DOHH2 (cell line): ENCODE data around the gene TRRAP.

Experiments
- H3F3A ChIP-seq: fragments of 200-600 bp; sonication (generic), shearing (Covaris generic); 2 replicates; pipeline ENCODE4 v1.6.0; 2016; ENCODE audit warnings: antibody characterized with exemption, mild to moderate bottlenecking; ENCODE audit not compliant: control insufficient read depth, insufficient read depth
- H3K27ac ChIP-seq: fragments of 200-600 bp; sonication (generic); 2 replicates; pipeline ENCODE4 v1.5.1; 2014; ENCODE audit warnings: low read depth, mild to moderate bottlenecking, low read length, moderate library complexity
- H3K27me3 ChIP-seq: fragments of 200-600 bp; sonication (generic); 2 replicates; pipeline ENCODE4 v1.6.1; 2014; ENCODE audit warnings: mild to moderate bottlenecking, low read length, mixed read lengths; ENCODE audit not compliant: control insufficient read depth
- H3K36me3 ChIP-seq: fragments of 200-600 bp; sonication (generic); 2 replicates; pipeline ENCODE4 v1.6.1; 2014; ENCODE audit warnings: mild to moderate bottlenecking, low read length, moderate library complexity, mixed read lengths; ENCODE audit not compliant: control insufficient read depth
- H3K4me1 ChIP-seq: fragments of 200-600 bp; sonication (generic); 2 replicates; pipeline ENCODE4 v1.6.1; 2014; ENCODE audit warnings: mild to moderate bottlenecking, low read length, mixed read lengths; ENCODE audit not compliant: control insufficient read depth
- H3K4me2 ChIP-seq: fragments of 200-600 bp; sonication (generic); 2 replicates; pipeline ENCODE4 v1.6.0; 2014; ENCODE audit warnings: mild to moderate bottlenecking, low read length, moderate library complexity
- H3K4me3 ChIP-seq: fragments of 200-600 bp; sonication (generic); 2 replicates; pipeline ENCODE4 v1.5.1; 2014; ENCODE audit warnings: mild to moderate bottlenecking, low read length, mixed read lengths
- H3K79me2 ChIP-seq: fragments of 200-600 bp; sonication (generic); 2 replicates; pipeline ENCODE4 v1.6.1; 2014; ENCODE audit warnings: mild to moderate bottlenecking, low read length, mixed read lengths; ENCODE audit not compliant: control insufficient read depth
- H3K9me2 ChIP-seq: fragments of 200-600 bp; sonication (generic); replicated peaks from 2 replicates; pipeline ENCODE4 v1.6.1; 2014; ENCODE audit warnings: mild to moderate bottlenecking, low read length, mixed read lengths; ENCODE audit not compliant: control insufficient read depth
- H3K9me3 ChIP-seq: fragments of 200-600 bp; sonication (generic); 2 replicates; pipeline ENCODE4 v1.6.1; 2014; ENCODE audit warnings: antibody characterized with exemption, low read length, mixed read lengths; ENCODE audit not compliant: control insufficient read depth, insufficient read depth
- H4K20me1 ChIP-seq: fragments of 200-600 bp; sonication (generic); 2 replicates; pipeline ENCODE4 v1.6.0; 2014; ENCODE audit warnings: low read depth, mild to moderate bottlenecking, antibody characterized with exemption, low read length, moderate library complexity; ENCODE audit not compliant: control insufficient read depth, insufficient read depth
- EZH2phosphoT487 ChIP-seq: fragments of 200-600 bp; sonication (generic); IDR thresholded peaks from 2 replicates; pipeline ENCODE4 v1.6.1; 2017; ENCODE audit warnings: borderline replicate concordance, mild to moderate bottlenecking, antibody characterized with exemption, low read length, moderate library complexity, mixed read lengths
- TF ChIP-seq, protein P1 (sequence below): fragments of 200-600 bp; sonication (generic); IDR thresholded peaks from one replicate; pipeline ENCODE4 v1.5.1; 2014; ENCODE audit warnings: antibody characterized with exemption, mild to moderate bottlenecking, low read depth, low read length; ENCODE audit not compliant: poor library complexity, severe bottlenecking

Gene TRRAP

GRCh38 chr7:98899816-98900215, 21.5 kb downstream of the TRRAP start:
- peaks cover 97% of the 10 kb centered on the region for H3K36me3 ChIP-seq
- H3K9me3 ChIP-seq: no peaks in the 10 kb centered on the region
- H3K4me2 ChIP-seq: no peak overlapping the region
- no peak overlapping the region for H3K4me3 ChIP-seq
- H3K27ac ChIP-seq: no peak overlapping the region
- no peaks in the 10 kb centered on the region for H3K79me2 ChIP-seq
- no peaks in the 10 kb centered on the region for H3F3A ChIP-seq
- H3K4me1 ChIP-seq: no peaks in the 10 kb centered on the region
- no peak for TF ChIP-seq EZH2phosphoT487
- TF ChIP-seq, protein P1, sequence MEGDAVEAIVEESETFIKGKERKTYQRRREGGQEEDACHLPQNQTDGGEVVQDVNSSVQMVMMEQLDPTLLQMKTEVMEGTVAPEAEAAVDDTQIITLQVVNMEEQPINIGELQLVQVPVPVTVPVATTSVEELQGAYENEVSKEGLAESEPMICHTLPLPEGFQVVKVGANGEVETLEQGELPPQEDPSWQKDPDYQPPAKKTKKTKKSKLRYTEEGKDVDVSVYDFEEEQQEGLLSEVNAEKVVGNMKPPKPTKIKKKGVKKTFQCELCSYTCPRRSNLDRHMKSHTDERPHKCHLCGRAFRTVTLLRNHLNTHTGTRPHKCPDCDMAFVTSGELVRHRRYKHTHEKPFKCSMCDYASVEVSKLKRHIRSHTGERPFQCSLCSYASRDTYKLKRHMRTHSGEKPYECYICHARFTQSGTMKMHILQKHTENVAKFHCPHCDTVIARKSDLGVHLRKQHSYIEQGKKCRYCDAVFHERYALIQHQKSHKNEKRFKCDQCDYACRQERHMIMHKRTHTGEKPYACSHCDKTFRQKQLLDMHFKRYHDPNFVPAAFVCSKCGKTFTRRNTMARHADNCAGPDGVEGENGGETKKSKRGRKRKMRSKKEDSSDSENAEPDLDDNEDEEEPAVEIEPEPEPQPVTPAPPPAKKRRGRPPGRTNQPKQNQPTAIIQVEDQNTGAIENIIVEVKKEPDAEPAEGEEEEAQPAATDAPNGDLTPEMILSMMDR: no peak
- no peaks in the 10 kb centered on the region for H4K20me1 ChIP-seq
- no peaks in the 10 kb centered on the region for H3K27me3 ChIP-seq
- H3K9me2 ChIP-seq: no peaks in the 10 kb centered on the region

DNA sequence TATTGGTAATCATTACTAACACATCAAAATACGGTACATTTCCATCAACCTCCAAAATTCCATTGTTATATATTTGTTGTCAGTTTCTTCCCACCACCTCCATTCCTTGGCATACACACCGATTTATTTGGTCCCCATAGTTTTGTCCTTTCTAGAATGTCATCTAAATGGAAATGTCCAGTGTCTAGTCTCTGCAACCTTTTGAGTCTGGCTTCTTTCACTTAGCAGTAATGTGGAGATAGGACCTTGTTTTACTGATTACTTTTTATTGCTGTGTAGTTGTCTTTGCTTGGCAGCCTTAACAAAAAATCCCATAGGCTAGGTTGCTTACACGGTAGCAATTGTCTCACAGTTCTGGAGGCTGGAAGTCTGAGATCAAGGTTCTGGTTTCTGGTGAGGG, 22.5 kb downstream of the TRRAP start:
- Histone ChIP-seq H3K79me2 (no peaks in the 10 kb centered on the region), H4K20me1 (no peaks in the 10 kb centered on the region), H3K4me3 (no peak overlapping the region), H3K27me3 (no peaks in the 10 kb centered on the region), H3F3A (no peaks in the 10 kb centered on the region), H3K9me2 (no peaks in the 10 kb centered on the region), H3K9me3 (no peaks in the 10 kb centered on the region), H3K4me2 (no peak overlapping the region), H3K36me3 (peaks cover 97% of the 10 kb centered on the region), H3K27ac (no peak overlapping the region), H3K4me1 (no peaks in the 10 kb centered on the region)
- no peak for TF ChIP-seq EZH2phosphoT487
- TF ChIP-seq, protein P1: no peak

- H3K27ac ChIP-seq: no peak overlapping the region
- no peaks in the 10 kb centered on the region for H3K4me1 ChIP-seq
- no peaks in the 10 kb centered on the region for H3K27me3 ChIP-seq
- no peak overlapping the region for H3K4me3 ChIP-seq
- peaks cover 94% of the 10 kb centered on the region for H3K36me3 ChIP-seq
- H3F3A ChIP-seq: no peaks in the 10 kb centered on the region
- TF ChIP-seq EZH2phosphoT487: no peak
- TF ChIP-seq, protein P1: no peak
- H3K9me2 ChIP-seq: no peaks in the 10 kb centered on the region
- H3K4me2 ChIP-seq: no peak overlapping the region
- no peaks in the 10 kb centered on the region for H3K9me3 ChIP-seq
- no peaks in the 10 kb centered on the region for H4K20me1 ChIP-seq
- no peaks in the 10 kb centered on the region for H3K79me2 ChIP-seq
These were observed 24.2 kb downstream of the TRRAP start for GRCh38 chr7:98902523-98902922.

DNA sequence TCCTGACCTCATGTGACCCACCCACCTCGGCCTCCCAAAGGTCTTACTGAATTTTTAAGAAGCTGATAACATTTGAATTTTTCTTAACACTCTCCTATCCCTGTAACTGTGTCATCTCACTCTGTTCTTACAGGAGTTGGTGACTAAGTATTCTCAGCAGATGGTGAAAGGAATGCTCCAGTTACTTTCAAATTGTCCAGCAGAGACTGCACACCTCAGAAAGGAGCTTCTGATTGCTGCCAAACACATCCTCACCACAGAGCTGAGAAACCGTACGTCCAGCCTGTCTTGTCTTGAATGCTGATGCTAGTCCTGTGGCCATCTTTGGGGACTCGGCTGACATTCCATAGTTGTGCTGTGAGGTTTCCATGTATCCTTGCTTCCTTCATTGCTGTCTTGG, 24.9 kb downstream of the TRRAP start:
- Histone ChIP-seq H3K27me3 (no peaks in the 10 kb centered on the region), H3K4me3 (no peak overlapping the region), H3K4me1 (no peaks in the 10 kb centered on the region), H3K9me2 (no peaks in the 10 kb centered on the region), H3K36me3 (peaks cover 94% of the 10 kb centered on the region), H3F3A (no peaks in the 10 kb centered on the region), H3K27ac (no peak overlapping the region), H3K9me3 (no peaks in the 10 kb centered on the region), H3K4me2 (no peak overlapping the region), H3K79me2 (no peaks in the 10 kb centered on the region), H4K20me1 (no peaks in the 10 kb centered on the region)
- no peak for TF ChIP-seq EZH2phosphoT487
- TF ChIP-seq, protein P1: no peak
